IMR-90 (cell line): ENCODE results near the gene NPFFR1. TPM values are rescaled to one million over a fixed set of nuclear protein-coding genes. Genes with fewer than 3 reads are reported as not detected.

Experiments
- ATAC-seq: fragments of 200-7000 bp; cut with Tn5 transposase; 2 replicates; pipeline ENCODE4 v1.9.1; 2020; ENCODE audit warnings: low read depth, mild to moderate bottlenecking, moderate library complexity
- BruUV-seq: library from RNA; stranded (reverse); fragments of 400-500 nt; replicated peaks from 2 replicates; lab custom pipeline; 2021; lab: Mats Ljungman, UMichigan
- CTCF ChIA-PET: fragments of 300-600 bp; formaldehyde crosslinking; extraction: SDS; loops from one replicate; lab custom pipeline; 2021; ENCODE audit warnings: antibody characterized with exemption; lab: Yijun Ruan, JAX
- POLR2A ChIA-PET: fragments of 300-600 bp; sonication (Branson Sonifier 250); formaldehyde crosslinking; loops from one replicate; lab custom pipeline; 2022; ENCODE audit warnings: antibody characterized with exemption; ENCODE audit not compliant: unreplicated experiment; lab: Charles Lee
- DNase-seq: peaks from one replicate; pipeline ENCODE4 v3.0.0; 2013
- H2AFZ ChIP-seq: replicated peaks from 2 replicates; pipeline ENCODE3; 2013; ENCODE audit warnings: low read length, mild to moderate bottlenecking; ENCODE audit not compliant: poor library complexity
- H2AK5ac ChIP-seq: 2 replicates; pipeline ENCODE4 v1.6.1; 2013; ENCODE audit warnings: low read depth, low read length, inconsistent platforms
- H2AK9ac ChIP-seq: replicated peaks from 2 replicates; pipeline ENCODE3; 2013; ENCODE audit warnings: mild to moderate bottlenecking, low read depth, low read length, moderate library complexity; ENCODE audit not compliant: poor library complexity
- H2BK120ac ChIP-seq: 2 replicates; pipeline ENCODE4 v1.6.1; 2013; ENCODE audit warnings: low read depth, low read length, inconsistent platforms
- H2BK15ac ChIP-seq: 3 replicates; pipeline ENCODE4 v1.6.1; 2013; ENCODE audit warnings: low read depth, low read length, inconsistent platforms
- H2BK20ac ChIP-seq: 2 replicates; pipeline ENCODE4 v1.6.1; 2013; ENCODE audit warnings: low read depth, mild to moderate bottlenecking, inconsistent platforms, low read length, moderate library complexity
- H2BK5ac ChIP-seq: 2 replicates; pipeline ENCODE4 v1.6.1; 2013; ENCODE audit warnings: mild to moderate bottlenecking, low read depth, low read length, inconsistent platforms; ENCODE audit not compliant: poor library complexity, severe bottlenecking
- H3K14ac ChIP-seq: replicated peaks from 2 replicates; pipeline ENCODE4 v1.6.1; 2013; ENCODE audit warnings: low read depth, low read length, inconsistent platforms
- H3K18ac ChIP-seq: 2 replicates; pipeline ENCODE4 v1.6.1; 2013; ENCODE audit warnings: low read depth, low read length, control low read depth
- H3K23ac ChIP-seq: 2 replicates; pipeline ENCODE4 v1.6.1; 2013; ENCODE audit warnings: low read depth, low read length, inconsistent platforms
- H3K27ac ChIP-seq: 2 replicates; pipeline ENCODE4 v1.5.1; 2013; ENCODE audit warnings: mild to moderate bottlenecking, control low read depth, low read length; ENCODE audit not compliant: insufficient read depth
- H3K27me3 ChIP-seq: 2 replicates; pipeline ENCODE4 v1.6.1; 2013; ENCODE audit warnings: low read length; ENCODE audit not compliant: control insufficient read depth, insufficient read depth
- H3K36me3 ChIP-seq: 2 replicates; pipeline ENCODE4 v1.6.1; 2013; ENCODE audit warnings: low read length, mixed read lengths; ENCODE audit not compliant: control insufficient read depth, insufficient read depth
- H3K4ac ChIP-seq: 2 replicates; pipeline ENCODE4 v1.6.1; 2013; ENCODE audit warnings: low read depth, low read length, inconsistent platforms
- H3K4me1 ChIP-seq: 2 replicates; pipeline ENCODE4 v1.6.1; 2013; ENCODE audit warnings: low read length, mixed read lengths; ENCODE audit not compliant: control insufficient read depth, insufficient read depth
- H3K4me2 ChIP-seq: 2 replicates; pipeline ENCODE4 v1.6.1; 2013; ENCODE audit warnings: low read depth, mild to moderate bottlenecking, control low read depth, low read length, moderate library complexity
- H3K4me3 ChIP-seq: 2 replicates; pipeline ENCODE4 v1.5.1; 2013; ENCODE audit warnings: low read depth, mild to moderate bottlenecking, control low read depth, low read length, moderate library complexity; ENCODE audit not compliant: insufficient read depth
- H3K56ac ChIP-seq: 2 replicates; pipeline ENCODE4 v1.6.1; 2013; ENCODE audit warnings: low read length, inconsistent platforms; ENCODE audit not compliant: insufficient read depth; ENCODE audit errors: extremely low read depth
- H3K79me1 ChIP-seq, 2 experiments: 2 replicates each; pipeline ENCODE4 v1.6.1; 2013; ENCODE audit warnings: low read length in 2 of 2, inconsistent platforms in 1 of 2, low read depth in 1 of 2
- H3K9ac ChIP-seq: 2 replicates; pipeline ENCODE4 v1.6.1; 2013; ENCODE audit warnings: low read depth, low read length, control low read depth
- H3K9me1 ChIP-seq: 2 replicates; pipeline ENCODE4 v1.6.1; 2013; ENCODE audit warnings: low read length, inconsistent platforms; ENCODE audit not compliant: insufficient read depth
- H3K9me3 ChIP-seq: 2 replicates; pipeline ENCODE4 v1.6.1; 2013; ENCODE audit warnings: low read length; ENCODE audit not compliant: control insufficient read depth, insufficient read depth
- H4K20me1 ChIP-seq: 2 replicates; pipeline ENCODE4 v1.6.1; 2013; ENCODE audit warnings: low read length, inconsistent platforms; ENCODE audit not compliant: insufficient read depth
- H4K5ac ChIP-seq: 2 replicates; pipeline ENCODE4 v1.6.1; 2013; ENCODE audit warnings: mild to moderate bottlenecking, low read depth, low read length, control low read depth
- H4K8ac ChIP-seq, 2 experiments: 2 replicates each; pipeline ENCODE4 v1.6.1; 2013; ENCODE audit warnings: low read depth in 2 of 2, low read length in 2 of 2, control low read depth in 1 of 2, inconsistent platforms in 1 of 2
- H4K91ac ChIP-seq: 2 replicates; pipeline ENCODE4 v1.6.1; 2013; ENCODE audit warnings: low read depth, low read length, inconsistent platforms; ENCODE audit not compliant: insufficient read depth
- CHD1 ChIP-seq: IDR thresholded peaks from 2 replicates; pipeline ENCODE4 v1.6.1; 2012; ENCODE audit warnings: low read depth, low read length, improper control_type of control experiment
- MAZ ChIP-seq: IDR thresholded peaks from 2 replicates; pipeline ENCODE4 v1.6.1; 2012; ENCODE audit warnings: low read depth, mild to moderate bottlenecking, low read length, improper control_type of control experiment, moderate library complexity, borderline replicate concordance
- RCOR1 ChIP-seq: IDR thresholded peaks from 2 replicates; pipeline ENCODE4 v1.6.1; 2012; ENCODE audit warnings: mild to moderate bottlenecking, low read length, improper control_type of control experiment; ENCODE audit not compliant: insufficient replicate concordance
- WGBS, 2 experiments: methylation state at CpG; one replicate each; pipeline versions ENCODE4 v1.1.5 to v1.1.7; 2013; ENCODE audit warnings: missing lambda C conversion rate in 2 of 2; ENCODE audit not compliant: insufficient read length in 1 of 2; ENCODE audit errors: extremely low coverage in 2 of 2; 5-methylcytosine and 5-hydroxymethylcytosine counted together
- dilution Hi-C: fragments of 300-500 bp; cut with HindIII; formaldehyde crosslinking; loops from one replicate; pipeline ENCODE4 v1.14.3; 2018; ENCODE audit warnings: low sequenced_read_pairs; ENCODE audit not compliant: unreplicated experiment
- in situ Hi-C: fragments of 300-500 bp; cut with MboI; formaldehyde crosslinking; loops from 3 replicates; pipeline ENCODE4 v1.14.3; 2019; ENCODE audit warnings: low sequenced_read_pairs, inconsistent platforms, mixed read lengths
- intact Hi-C: fragments of 100-400 bp; cut with micrococcal nuclease; formaldehyde crosslinking; loops from 2 replicates; pipeline ENCODE4 v1.10.0; 2022
- polyA plus RNA-seq, 3 experiments: library from polyadenylated mRNA; depleted of rRNA; stranded (reverse); fragments of >200 nt; gene quantifications; 2 replicates each; pipeline ENCODE4 v1.2.3, GENCODE V29; 2012; ENCODE audit warnings: low replicate concordance in 1 of 3
- total RNA-seq: library from RNA; depleted of rRNA; stranded (reverse); fragments of >200 nt; gene quantifications from 2 replicates; pipeline ENCODE4 v1.2.3, GENCODE V29; 2012
- TF ChIP-seq, protein P1 (sequence below): conservative IDR thresholded peaks from 2 replicates; pipeline ENCODE4 v1.5.1; 2012; ENCODE audit warnings: mild to moderate bottlenecking, low read depth, low read length, improper control_type of control experiment
- TF ChIP-seq, protein P2 (sequence below): fragments of 150-350 bp; IDR thresholded peaks from 2 replicates; pipeline ENCODE4 v1.6.1; 2017; ENCODE audit warnings: mild to moderate bottlenecking, antibody characterized with exemption, low read length, low read depth

NPFFR1 gene
- total and polyA plus RNA-seq, 2 of the 4 experiments (the other 2 are of a cell fraction) = not detected

DNA sequence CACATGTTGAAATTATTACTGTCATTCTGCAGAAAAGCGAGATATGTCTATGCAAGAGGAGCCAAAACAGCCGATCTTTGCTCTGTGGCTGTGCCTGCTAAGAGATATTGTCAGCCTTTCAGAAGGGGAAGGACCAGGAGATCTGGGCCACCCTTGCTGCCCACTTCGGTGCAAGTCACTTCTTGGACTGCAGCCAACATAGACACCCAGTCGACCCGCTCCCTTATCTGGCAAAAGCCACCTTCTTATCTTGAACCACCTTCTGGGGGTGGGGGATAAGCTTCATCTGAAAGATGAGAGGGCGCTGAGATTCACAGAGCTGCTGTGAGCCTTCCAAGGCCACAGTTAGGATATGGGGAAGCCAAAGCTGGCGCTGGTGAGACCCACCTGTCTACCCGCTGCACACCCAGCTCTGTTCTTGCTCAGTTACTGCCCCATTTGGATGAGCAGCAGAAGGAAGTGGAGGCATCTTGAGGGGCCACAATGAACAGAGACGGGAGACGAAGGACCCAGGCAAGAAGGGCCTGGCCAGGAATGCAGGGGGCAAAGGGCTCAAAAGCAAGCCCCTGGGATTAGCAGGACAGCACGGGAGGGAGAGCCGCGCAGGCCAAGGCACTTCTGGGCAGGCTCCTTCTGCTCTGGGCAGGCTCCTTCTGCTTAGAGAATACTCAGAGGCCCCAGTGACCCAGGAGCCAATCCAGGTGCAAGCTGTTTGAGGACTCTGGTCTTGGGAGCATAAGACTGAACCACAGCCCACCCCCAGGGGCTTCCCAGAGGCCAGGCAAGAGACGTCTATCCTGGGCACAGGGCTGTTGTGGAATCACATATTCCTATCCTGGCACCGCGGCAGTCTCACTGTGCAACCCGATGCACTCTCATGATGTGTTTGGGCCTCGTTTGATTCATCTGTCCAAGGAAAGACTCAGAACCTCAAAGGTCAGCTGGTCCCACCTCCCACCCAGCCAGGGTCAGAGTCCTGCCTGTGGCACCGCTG is 38.4 kb upstream of the NPFFR1 start (continued):
- TF ChIP-seq, protein P1, sequence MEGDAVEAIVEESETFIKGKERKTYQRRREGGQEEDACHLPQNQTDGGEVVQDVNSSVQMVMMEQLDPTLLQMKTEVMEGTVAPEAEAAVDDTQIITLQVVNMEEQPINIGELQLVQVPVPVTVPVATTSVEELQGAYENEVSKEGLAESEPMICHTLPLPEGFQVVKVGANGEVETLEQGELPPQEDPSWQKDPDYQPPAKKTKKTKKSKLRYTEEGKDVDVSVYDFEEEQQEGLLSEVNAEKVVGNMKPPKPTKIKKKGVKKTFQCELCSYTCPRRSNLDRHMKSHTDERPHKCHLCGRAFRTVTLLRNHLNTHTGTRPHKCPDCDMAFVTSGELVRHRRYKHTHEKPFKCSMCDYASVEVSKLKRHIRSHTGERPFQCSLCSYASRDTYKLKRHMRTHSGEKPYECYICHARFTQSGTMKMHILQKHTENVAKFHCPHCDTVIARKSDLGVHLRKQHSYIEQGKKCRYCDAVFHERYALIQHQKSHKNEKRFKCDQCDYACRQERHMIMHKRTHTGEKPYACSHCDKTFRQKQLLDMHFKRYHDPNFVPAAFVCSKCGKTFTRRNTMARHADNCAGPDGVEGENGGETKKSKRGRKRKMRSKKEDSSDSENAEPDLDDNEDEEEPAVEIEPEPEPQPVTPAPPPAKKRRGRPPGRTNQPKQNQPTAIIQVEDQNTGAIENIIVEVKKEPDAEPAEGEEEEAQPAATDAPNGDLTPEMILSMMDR = no peak

DNA sequence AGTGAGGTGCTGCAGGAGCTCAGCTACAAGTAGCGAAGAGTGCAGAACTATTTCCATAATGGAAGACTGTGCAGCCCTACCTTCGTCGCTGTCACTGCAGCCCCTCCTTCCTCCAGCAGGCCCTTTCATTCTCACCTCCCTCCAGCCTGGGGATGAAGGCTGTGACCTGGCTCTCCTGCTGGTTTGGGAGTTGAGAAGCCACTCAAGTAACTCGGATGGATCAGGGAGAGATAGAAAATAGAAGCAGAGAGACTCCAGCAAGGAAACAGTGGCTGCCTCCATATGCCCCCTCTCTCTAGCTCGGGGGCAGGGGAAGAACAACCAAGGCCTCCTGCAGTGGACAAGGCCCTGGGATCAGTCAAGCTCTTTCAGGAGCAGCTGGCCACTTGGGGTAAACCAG is 37.4 kb upstream of the NPFFR1 start:
- CTCF ChIA-PET = no interaction called here
- H3K79me1 ChIP-seq = no peaks in the 10 kb centered on the region

More for the DNA sequence above, 37.4 kb upstream of the NPFFR1 start:
- no peaks in the 10 kb centered on the region for H3K36me3 ChIP-seq
- no CpG with 5 or more reads among the region's 5 CpGs for WGBS, 2 experiments
- ATAC-seq = no peak
- H2AK5ac ChIP-seq = no peak overlapping the region
- H3K56ac ChIP-seq = no peak overlapping the region
- no peak overlapping the region for H3K4ac ChIP-seq
- POLR2A ChIA-PET = no interaction called here
- no peaks in the 10 kb centered on the region for H3K9me3 ChIP-seq
- no peak overlapping the region for H2AFZ ChIP-seq
- no peak overlapping the region for H3K18ac ChIP-seq
- H4K20me1 ChIP-seq = 0 out of 2 replicates have a peak, but pooled peaks cover 3% of the 10 kb centered on the region
- no peak overlapping the region for H3K23ac ChIP-seq
- no peak for DNase-seq
- no peak overlapping the region for H4K8ac ChIP-seq
- dilution Hi-C loops (no loop called here), in situ Hi-C loops (no loop called here), intact Hi-C loops (no loop called here)
- H3K4me1 ChIP-seq = no peaks in the 10 kb centered on the region
- no peak overlapping the region for H2AK9ac ChIP-seq
- no peak overlapping the region for H3K4me3 ChIP-seq
- no peak overlapping the region for H4K5ac ChIP-seq
- H3K9ac ChIP-seq = no peak overlapping the region
- H3K27me3 ChIP-seq = no peaks in the 10 kb centered on the region
- H2BK120ac ChIP-seq = no peak overlapping the region
- no peak overlapping the region for H3K14ac ChIP-seq
- no peak overlapping the region for H2BK20ac ChIP-seq
- H4K91ac ChIP-seq = no peak overlapping the region
- no TSS peak for BruUV-seq
- H3K27ac ChIP-seq = no peak overlapping the region
- no peak overlapping the region for H3K4me2 ChIP-seq
- TF ChIP-seq MAZ (no peak), RCOR1 (no peak), CHD1 (no peak)
- TF ChIP-seq, protein P2, sequence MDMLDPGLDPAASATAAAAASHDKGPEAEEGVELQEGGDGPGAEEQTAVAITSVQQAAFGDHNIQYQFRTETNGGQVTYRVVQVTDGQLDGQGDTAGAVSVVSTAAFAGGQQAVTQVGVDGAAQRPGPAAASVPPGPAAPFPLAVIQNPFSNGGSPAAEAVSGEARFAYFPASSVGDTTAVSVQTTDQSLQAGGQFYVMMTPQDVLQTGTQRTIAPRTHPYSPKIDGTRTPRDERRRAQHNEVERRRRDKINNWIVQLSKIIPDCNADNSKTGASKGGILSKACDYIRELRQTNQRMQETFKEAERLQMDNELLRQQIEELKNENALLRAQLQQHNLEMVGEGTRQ = no peak
- peaks cover 6% of the 10 kb centered on the region; the same call in 1 of the 2 replicates for H3K9me1 ChIP-seq
- no peak overlapping the region for H2BK15ac ChIP-seq
- no peak overlapping the region for H2BK5ac ChIP-seq
